ENCODE results near the gene ZDHHC7.

- no peak for TF ChIP-seq CTCF (IDR thresholded peaks at IDR 0.05; ENCODE audit: low read length)
- TF ChIP-seq EZH2 (IDR thresholded peaks at IDR 0.05; ENCODE audit: borderline replicate concordance, low read length) = no peak
Observed at GRCh38 chr16:85045077-85045476, 33.7 kb upstream of the ZDHHC7 start.

Data from OCI-LY1 (cell line).